K562 (cell line): ENCODE measurements around the gene ASB4. TPM values are rescaled to one million over a fixed set of nuclear protein-coding genes. Genes with fewer than 3 reads are reported as not detected.

ENCODE experiments used
- ARID2 ChIP-seq: fragments of 450-650 bp; IDR thresholded peaks from 2 replicates; pipeline ENCODE4 v1.6.1; 2017; ENCODE audit warnings: antibody characterized with exemption, mild to moderate bottlenecking
- BHLHE40 ChIP-seq: IDR thresholded peaks from 2 replicates; pipeline ENCODE4 v1.6.1; 2011; ENCODE audit warnings: low read length, improper control_type of control experiment
- CBFA2T3 ChIP-seq: fragments of 450-650 bp; IDR thresholded peaks from 2 replicates; pipeline ENCODE4 v1.6.1; 2017
- CREM ChIP-seq: IDR thresholded peaks from 2 replicates; pipeline ENCODE4 v1.6.1; 2014; ENCODE audit warnings: antibody characterized with exemption, low read depth
- CTCF ChIP-seq, 3 experiments: IDR thresholded peaks in 2 of 3; conservative IDR thresholded peaks in 1 of 3; 2 replicates each; pipeline ENCODE4 v1.5.1; 2011 to 2012; ENCODE audit warnings: low read length in 3 of 3, mild to moderate bottlenecking in 3 of 3, control low read depth in 2 of 3, improper control_type of control experiment in 1 of 3, inconsistent platforms in 1 of 3, low read depth in 1 of 3, mixed read lengths in 1 of 3, moderate library complexity in 1 of 3; ENCODE audit not compliant: insufficient read depth in 2 of 3
- DEAF1 ChIP-seq: fragments of 450-650 bp; formaldehyde crosslinking; IDR thresholded peaks from 2 replicates; pipeline ENCODE4 v1.4.0; 2020; ENCODE audit warnings: mild to moderate bottlenecking, moderate library complexity
- E2F1 ChIP-seq: sonication (generic); formaldehyde crosslinking; IDR thresholded peaks from 2 replicates; pipeline ENCODE4 v1.8.1; 2023; ENCODE audit warnings: mild to moderate bottlenecking, missing genetic modification reagents, moderate library complexity
- ID3 ChIP-seq, 2 experiments: fragments of 250-450 bp in 1 of 2; fragments of 450-650 bp in 1 of 2; sonication (Bioruptor Pico) in 1 of 2; IDR thresholded peaks; 2 replicates each; pipeline versions ENCODE4 v1.6.1 to v1.8.0; 2016 to 2021; ENCODE audit warnings: mild to moderate bottlenecking in 2 of 2, moderate library complexity in 2 of 2, missing compliant biosample characterization in 1 of 2, missing genetic modification characterization in 1 of 2
- MAZ ChIP-seq, 2 experiments: fragments of 450-650 bp in 1 of 2; sonication (generic) in 1 of 2; formaldehyde crosslinking; IDR thresholded peaks in 1 of 2; conservative IDR thresholded peaks in 1 of 2; 2 replicates each; pipeline versions ENCODE4 v1.4.0 to v1.5.0; 2020; ENCODE audit warnings: mild to moderate bottlenecking in 1 of 2, missing genetic modification reagents in 1 of 2
- PHF21A ChIP-seq: fragments of 450-650 bp; IDR thresholded peaks from 2 replicates; pipeline ENCODE4 v1.6.1; 2017; ENCODE audit warnings: low read depth, borderline replicate concordance
- SFPQ ChIP-seq: fragments of 200-400 bp; formaldehyde crosslinking; IDR thresholded peaks from 2 replicates; pipeline ENCODE4 v1.6.1; 2017; ENCODE audit warnings: mild to moderate bottlenecking, low read depth, low read length, moderate library complexity
- SIX5 ChIP-seq, 2 experiments: IDR thresholded peaks; 2 replicates each; pipeline ENCODE4 v1.6.1; 2011; ENCODE audit warnings: low read length in 2 of 2, borderline replicate concordance in 1 of 2, low read depth in 1 of 2, mild to moderate bottlenecking in 1 of 2, moderate library complexity in 1 of 2; ENCODE audit not compliant: insufficient read depth in 1 of 2
- SRSF9 ChIP-seq: fragments of 200-400 bp; formaldehyde crosslinking; IDR thresholded peaks from 2 replicates; pipeline ENCODE4 v1.6.1; 2017; ENCODE audit warnings: low read depth, low read length, borderline replicate concordance
- ZBTB9 ChIP-seq: fragments of 450-650 bp; formaldehyde crosslinking; IDR thresholded peaks from 2 replicates; pipeline ENCODE4 v1.4.0; 2020; ENCODE audit warnings: mild to moderate bottlenecking, moderate library complexity
- ZNF165 ChIP-seq: fragments of 250-450 bp; sonication (Bioruptor Pico); IDR thresholded peaks from 2 replicates; pipeline ENCODE4 v1.4.0; 2020; ENCODE audit warnings: borderline replicate concordance
- ZNF347 ChIP-seq: fragments of 450-650 bp; formaldehyde crosslinking; IDR thresholded peaks from 2 replicates; pipeline ENCODE4 v1.4.0; 2020; ENCODE audit warnings: low read depth, mild to moderate bottlenecking, moderate library complexity
- ZNF384 ChIP-seq: IDR thresholded peaks from 2 replicates; pipeline ENCODE4 v1.6.1; 2012; ENCODE audit warnings: low read depth, low read length, improper control_type of control experiment
- ZSCAN29 ChIP-seq: fragments of 450-650 bp; IDR thresholded peaks from 2 replicates; pipeline ENCODE4 v1.6.1; 2017
- polyA plus RNA-seq, 8 experiments: library from polyadenylated mRNA; depleted of rRNA in 4 of 8; stranded (reverse) in 5 of 8; unstranded in 3 of 8; fragments of >200 nt; fragmentation: Nextera tagmentation in 2 of 8; fragmentation: Illumina TruSeq in 1 of 8; extraction: Ambion mirVana in 2 of 8; extraction: Trizol in 1 of 8; gene quantifications; 2 replicates each; pipeline versions ENCODE4 v1.2.1 to v1.2.3, GENCODE V29; 2011 to 2014; ENCODE audit warnings: inconsistent platforms in 1 of 8, missing spikeins in 1 of 8
- total RNA-seq, 7 experiments: library from RNA; depleted of rRNA in 6 of 7; stranded (reverse); fragments of >200 nt in 6 of 7; fragmentation: Illumina TruSeq in 2 of 7; extraction: Trizol in 2 of 7; gene quantifications; 2 replicates each; pipeline versions ENCODE4 v1.2.1 to v1.2.3, GENCODE V29; 2011 to 2021; ENCODE audit warnings: low replicate concordance in 1 of 7

The ASB4 gene
- total and polyA plus RNA-seq, 9 of the 15 experiments (the other 6 are each of a cell fraction or from before 2014, with no cell fraction given): 0.03 to 0.07 TPM; not detected in 7

GRCh38 chr7:95476904-95477594 is 8.7 kb upstream of the ASB4 start (continued):
- TF ChIP-seq MAZ (CRISPR knock-in tag; conservative IDR thresholded peaks at IDR 0.05 in 1 of 2, IDR thresholded peaks at IDR 0.05 in 1 of 2): no peak
- no peak for TF ChIP-seq PHF21A
- TF ChIP-seq ZSCAN29: no peak
- TF ChIP-seq CBFA2T3: no peak
- TF ChIP-seq CREM: peak; percentile 78
- no peak for TF ChIP-seq SFPQ
- no peak for TF ChIP-seq ZNF165 (CRISPR knock-in tag)
- TF ChIP-seq ID3 (CRISPR knock-in tag; IDR thresholded peaks at IDR 0.05): no peak
- no peak for TF ChIP-seq ID3 (tag; IDR thresholded peaks at IDR 0.05)
- peak; percentile 61; the same call in 1 of the 2 replicates for TF ChIP-seq DEAF1 (CRISPR knock-in tag)
- TF ChIP-seq ZNF347 (CRISPR knock-in tag): no peak
- TF ChIP-seq ZNF384: peak; percentile 97
- TF ChIP-seq ZBTB9: no peak
- peak; percentile 56 for TF ChIP-seq BHLHE40
- peak; percentile 52; the same call in 1 of the 2 replicates for TF ChIP-seq ARID2
- no peak for TF ChIP-seq SIX5 (IDR thresholded peaks at IDR 0.05; ENCODE audit: borderline replicate concordance in 1 of 2, insufficient read depth in 1 of 2, low read depth in 1 of 2, low read length in 2 of 2)
- no peak for TF ChIP-seq SRSF9
- no peak for TF ChIP-seq E2F1 (CRISPR knock-in tag)
- TF ChIP-seq CTCF (IDR thresholded peaks at IDR 0.05 in 2 of 3, conservative IDR thresholded peaks at IDR 0.05 in 1 of 3; ENCODE audit: insufficient read depth in 2 of 3, low read depth in 1 of 3, low read length in 3 of 3): peak; percentile 65 to 89 (median 73)
